Measurements from ENCODE around the gene GUCA1A. TPM values are rescaled to one million over a fixed set of nuclear protein-coding genes. Genes with fewer than 3 reads are reported as not detected.

GUCA1A gene
- total RNA-seq, 1 experiment from 2014 or later = not detected

Other genes with a start within 250 kb of the GUCA1A start
- gene CCND3, start 231.6 kb upstream of the GUCA1A start, total RNA-seq (2014; rRNA removed; shearing (Covaris generic)) = 44.5 and 53.6 TPM in 2 replicates
- gene TAF8, start 122.8 kb upstream of the GUCA1A start, total RNA-seq (2014; rRNA removed; shearing (Covaris generic)) = 18.4 and 21.1 TPM in 2 replicates
- gene C6orf132, start 30.7 kb upstream of the GUCA1A start, total RNA-seq (2014; rRNA removed; shearing (Covaris generic)) = not detected in 2 replicates
- gene GUCA1B, start 21.6 kb downstream of the GUCA1A start, total RNA-seq (2014; rRNA removed; shearing (Covaris generic)) = 0.07 TPM in 1 of 2 replicates, not detected in the other
- gene MRPS10, start 44.5 kb downstream of the GUCA1A start, total RNA-seq (2014; rRNA removed; shearing (Covaris generic)) = 60.2 and 76.1 TPM in 2 replicates